HG03108 (cell line): Measurements from ENCODE around the gene LYPD6B.
"Not testable (repeated sequence)": the region's sequence is repeated elsewhere in the genome, so short reads cannot be mapped to it uniquely, and the experiment has no call there.

Experiments used
- ATAC-seq: cut with Tn5 transposase; IDR thresholded peaks from one replicate; pipeline ENCODE4 v1.9.1; 2021; ENCODE audit warnings: moderate library complexity; ENCODE audit not compliant: unreplicated experiment

LYPD6B gene

DNA sequence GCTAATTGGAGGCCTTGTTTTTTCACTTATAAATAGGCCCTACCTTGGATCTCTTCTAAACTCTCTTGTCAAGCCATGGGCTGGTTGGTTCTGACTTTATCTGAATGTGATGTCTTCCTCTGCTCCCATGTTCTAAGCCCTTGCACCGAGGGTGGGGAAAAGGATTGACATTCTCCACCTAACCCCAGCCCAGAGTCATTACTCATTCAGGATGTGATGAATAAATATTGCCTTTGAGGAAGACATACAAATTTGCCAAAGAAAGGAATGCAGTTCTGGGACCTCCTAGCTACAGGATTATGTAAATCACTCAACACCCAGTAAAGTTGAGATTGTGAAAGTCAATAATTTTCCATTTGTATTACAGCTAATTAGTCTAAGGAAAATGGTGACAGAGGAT lies 149.8 kb downstream of the LYPD6B start:
- no peak for ATAC-seq

DNA sequence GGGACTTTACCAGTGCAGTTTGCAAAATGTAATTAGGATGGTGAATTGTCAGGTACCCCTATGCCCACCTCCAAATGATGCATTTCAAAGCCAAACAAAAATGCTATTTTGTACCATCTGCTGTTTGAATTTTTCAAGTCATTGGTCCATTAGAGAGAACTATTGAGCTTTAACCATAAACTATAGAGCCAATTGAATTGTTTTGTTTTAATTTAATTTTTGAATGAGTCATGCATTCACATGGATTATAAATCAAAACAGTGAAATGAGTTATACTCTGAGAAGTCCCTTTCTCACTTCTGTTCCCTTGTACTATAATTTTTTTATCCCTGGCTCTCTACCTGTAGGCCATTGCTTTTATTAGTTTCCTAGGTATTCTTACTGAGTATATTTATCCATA lies 151.3 kb downstream of the LYPD6B start:
- no peak for ATAC-seq

DNA sequence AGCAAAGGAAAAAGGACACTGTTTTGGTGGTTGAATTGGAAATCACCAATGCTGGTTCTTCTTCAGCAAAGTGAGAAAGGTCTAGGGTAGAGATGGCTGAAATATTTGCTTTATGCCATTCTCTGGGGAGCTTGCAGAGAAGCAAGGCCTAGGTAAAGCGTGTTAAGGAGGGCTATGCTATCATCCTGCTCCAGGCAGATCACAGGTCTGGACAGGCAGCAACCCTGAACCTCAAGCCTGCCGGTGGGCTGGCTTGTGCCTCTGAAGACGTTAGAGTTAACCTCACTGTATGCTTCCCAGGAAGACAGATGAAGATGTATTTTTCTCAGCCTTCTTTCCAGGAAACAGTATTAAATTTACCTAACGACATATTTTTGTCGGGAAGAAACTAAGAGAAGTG lies 153.4 kb downstream of the LYPD6B start:
- ATAC-seq, result no peak

DNA sequence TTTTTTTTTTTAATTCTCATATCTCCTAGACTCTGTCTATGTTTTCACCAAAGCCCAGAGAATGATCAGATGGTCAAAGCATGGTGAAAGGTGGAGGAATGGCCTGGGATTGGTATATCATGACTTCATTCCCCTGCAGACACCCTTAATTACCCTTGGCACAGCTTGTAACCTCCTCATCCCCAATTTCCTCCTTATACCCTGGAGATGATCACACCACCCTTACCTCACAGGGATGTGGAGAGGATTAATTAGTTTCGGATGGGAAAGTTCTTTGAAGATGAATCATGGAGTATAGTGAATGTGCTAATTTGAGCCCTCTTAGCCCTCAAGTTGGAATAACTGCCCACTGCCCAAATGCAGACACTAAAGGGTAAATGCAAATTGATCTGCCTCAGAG lies 153.9 kb downstream of the LYPD6B start:
- ATAC-seq, result no peak

DNA sequence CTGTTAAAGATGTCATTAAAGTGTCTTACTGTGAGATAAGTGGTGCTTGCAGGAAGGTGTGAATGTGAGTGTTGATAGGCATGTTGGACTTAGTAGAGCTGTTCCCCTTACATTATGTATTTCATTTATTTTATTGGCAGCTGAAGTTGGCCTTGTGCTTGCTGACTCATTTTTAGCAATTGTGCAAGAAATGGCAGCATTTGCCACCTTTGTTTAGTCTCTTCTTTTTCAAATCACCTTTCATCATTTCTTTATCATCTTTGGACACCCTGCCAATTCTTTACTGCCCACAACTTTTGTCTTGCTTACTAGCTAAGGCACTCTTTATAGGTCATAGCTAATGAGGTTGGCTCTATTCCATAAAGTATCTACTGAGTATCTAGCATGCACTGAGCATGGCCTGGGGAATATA lies 161.6 kb downstream of the LYPD6B start:
- ATAC-seq, result no peak

DNA sequence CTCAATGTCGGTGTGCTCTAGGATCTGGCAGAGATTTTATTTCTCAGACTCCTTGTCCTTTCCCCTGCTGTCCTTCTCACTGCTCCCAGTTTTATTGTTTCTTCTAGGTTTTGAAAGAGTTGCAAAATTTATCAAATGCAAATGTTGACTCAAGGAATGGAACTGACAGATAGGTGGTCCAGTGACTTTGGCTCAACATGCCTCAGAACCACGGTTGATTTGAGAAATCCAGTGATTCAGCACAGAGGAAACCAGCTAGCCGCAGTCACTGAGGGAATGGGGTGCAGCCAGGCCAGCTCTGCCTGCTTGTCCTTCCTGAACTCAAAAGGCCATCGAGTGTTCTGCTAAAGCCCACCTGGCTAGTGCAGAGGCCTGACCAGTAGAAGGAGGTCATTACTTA lies 166.2 kb downstream of the LYPD6B start:
- no peak for ATAC-seq

DNA sequence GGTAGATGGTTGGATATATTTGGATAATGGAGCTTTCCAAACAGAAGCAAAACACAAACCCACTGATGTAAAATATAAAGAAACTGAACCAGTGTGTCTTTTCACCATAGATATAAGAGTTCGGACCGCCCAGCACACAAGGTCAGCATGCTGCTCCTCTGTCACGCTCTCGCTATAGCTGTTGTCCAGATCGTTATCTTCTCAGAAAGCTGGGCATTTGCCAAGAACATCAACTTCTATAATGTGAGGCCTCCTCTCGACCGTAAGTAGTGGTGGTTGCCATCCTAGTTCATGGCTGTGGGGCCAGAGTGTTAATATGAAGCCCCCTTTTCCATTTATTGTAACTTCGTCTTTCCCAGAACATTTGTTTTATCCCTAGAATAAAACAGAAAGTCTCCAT lies 166.6 kb downstream of the LYPD6B start:
- no peak for ATAC-seq

DNA sequence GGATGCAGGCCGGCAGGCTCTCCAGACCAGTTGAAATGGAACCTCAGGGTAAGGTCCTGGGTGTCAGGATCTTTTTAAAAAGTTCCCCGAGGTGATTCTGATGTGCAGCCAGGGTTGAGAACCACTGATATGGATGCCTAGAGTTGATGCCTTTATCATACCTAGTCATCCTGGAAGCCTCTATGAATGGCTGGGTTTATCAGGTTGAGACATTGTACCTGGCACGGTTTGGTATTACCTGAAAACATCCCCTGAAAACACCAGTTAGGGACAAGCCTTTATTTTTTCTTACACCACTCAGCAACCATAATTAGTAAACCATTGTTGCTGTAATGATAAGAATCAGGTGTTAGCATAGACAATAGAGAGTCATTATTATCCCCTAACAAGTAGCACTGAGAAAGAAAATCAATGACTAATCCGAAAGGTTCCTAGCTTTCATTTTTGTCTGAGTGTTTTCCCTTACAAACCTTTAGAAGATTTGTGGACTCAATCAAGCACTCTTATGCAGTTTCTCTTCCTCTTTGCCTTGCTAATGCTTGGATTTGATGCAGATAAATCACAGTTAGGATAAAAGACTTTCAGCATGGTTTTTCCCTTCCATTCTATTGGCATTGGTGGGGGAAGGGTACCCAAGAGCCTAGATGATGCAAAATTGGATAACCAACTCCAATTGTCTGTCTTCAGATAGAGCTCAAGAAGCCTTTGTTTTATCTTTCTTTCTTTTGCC lies 175.4 kb downstream of the LYPD6B start:
- no peak for ATAC-seq

DNA sequence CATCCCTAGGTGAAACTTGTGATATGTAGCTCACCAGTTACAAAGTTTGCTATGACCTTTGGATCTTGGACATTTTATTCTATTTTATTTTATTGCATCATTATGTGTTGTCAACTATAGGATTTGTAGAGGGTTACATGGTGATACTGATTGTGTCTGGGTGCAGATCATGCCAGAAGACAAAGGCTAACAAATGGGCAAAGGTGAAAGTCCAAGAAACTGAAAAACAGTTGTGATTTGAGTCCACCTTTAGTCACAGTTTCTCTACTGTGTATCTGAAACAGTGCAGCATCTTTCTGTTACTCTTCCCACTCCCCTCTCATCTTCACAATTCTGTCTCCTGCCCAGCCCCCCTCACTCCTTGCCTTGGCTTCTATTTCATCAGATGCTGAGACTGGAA lies 180.0 kb downstream of the LYPD6B start:
- ATAC-seq, result no peak

DNA sequence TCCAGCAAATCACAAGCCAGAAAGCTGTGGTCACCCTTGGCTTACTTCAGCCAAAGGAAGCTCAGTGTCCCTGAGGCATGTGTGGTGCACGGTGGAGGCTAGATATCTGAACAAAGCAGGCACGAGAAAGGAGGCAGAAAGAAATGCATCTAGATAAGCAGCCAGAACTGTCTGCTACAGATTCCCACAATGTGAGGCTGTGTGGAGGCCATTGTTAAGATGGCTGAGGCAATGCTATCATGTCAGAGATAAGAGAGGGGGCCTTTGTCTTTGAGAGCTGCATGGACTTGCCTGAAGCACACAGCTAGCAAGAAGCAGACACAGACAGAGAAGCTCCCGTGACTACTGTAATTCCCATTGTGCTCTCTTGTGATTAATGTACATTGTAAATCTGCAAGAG lies 181.4 kb downstream of the LYPD6B start:
- ATAC-seq, result no peak

DNA sequence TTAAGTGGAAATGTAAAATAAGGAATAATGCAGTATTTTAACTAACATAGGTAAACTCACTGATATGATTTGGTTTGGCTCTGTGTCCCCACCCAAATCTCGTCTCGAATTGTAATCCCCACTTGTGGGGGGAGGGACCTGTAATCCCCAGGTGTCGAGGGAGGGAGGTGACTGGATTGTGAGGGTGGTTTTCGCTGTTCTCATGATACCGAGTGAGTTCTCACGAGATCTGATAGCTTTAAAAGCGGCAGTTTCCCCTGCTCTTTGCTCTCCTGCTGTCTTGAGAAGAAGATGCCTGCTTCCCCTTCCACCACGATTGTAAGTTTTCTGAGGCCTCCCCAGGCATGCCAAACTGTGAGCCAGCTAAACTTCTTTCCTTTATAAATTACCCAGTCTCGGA lies 182.5 kb downstream of the LYPD6B start:
- no peak for ATAC-seq

DNA sequence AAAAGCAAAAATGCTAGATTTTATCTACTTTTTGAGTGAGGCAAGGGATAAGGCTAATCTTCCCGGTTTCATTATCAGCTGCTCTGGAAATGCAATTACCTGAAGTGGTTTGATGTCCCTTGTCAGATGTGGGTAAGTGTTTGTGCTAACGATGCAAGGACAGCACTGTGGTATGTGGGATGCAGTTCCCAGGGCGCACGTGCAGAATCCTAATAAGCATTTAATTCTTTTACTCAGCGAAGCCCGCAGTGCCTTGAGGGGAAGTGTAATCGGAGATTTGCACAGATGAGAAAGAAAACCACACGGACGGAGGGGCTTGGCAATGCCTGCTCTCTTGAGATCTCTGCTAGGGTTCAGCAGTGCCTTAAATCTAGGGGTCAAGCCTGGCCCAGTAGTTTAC lies 183.4 kb downstream of the LYPD6B start:
- no peak for ATAC-seq

DNA sequence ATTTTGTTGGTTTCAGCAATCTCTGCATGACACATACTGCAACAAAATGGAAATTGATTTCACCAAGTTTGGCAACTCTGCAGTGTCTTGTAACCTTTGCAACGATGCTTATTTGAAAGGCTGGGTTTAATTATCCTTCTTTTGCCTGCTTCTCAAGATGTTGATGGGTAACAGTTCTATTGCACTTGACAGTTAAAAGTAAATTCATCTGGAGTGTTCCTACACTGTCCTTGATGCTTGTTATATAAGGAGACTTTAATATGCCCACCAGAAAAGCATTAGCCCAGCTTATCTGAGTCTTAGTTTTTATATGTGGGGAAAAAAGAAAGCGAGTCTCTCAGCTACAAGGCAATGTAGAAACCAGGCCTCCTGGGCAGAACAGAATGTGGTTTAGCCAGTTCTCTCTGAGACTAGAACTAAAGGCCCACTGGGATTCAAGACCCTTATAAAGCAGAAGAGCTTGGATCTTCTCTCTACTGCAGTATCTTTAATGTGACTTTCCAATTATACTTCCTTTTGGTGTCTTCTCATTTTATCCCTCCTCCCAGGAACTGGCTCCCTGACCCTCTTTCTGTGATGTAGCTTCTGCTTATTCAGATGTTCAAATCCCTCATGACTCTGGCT lies 185.1 kb downstream of the LYPD6B start:
- ATAC-seq, result no peak

DNA sequence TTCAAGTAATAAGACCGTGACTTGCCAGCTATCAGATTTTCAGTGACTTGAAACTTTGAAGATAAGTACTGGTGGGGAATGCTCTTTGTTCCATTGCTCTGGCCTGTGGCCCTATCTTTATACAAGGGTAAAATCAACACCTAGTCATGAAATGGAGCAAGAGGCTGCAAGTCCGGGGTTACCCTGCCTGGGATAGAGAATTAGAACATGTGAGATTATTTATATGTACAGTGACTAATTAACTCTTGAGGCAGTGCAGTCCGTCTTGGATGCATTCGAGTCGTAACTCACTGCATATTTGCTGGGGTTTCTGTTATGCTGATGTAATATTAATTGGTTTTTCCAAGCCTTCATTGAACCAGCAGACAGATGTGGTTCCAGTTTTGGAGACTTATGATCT lies 186.0 kb downstream of the LYPD6B start:
- ATAC-seq, result no peak

DNA sequence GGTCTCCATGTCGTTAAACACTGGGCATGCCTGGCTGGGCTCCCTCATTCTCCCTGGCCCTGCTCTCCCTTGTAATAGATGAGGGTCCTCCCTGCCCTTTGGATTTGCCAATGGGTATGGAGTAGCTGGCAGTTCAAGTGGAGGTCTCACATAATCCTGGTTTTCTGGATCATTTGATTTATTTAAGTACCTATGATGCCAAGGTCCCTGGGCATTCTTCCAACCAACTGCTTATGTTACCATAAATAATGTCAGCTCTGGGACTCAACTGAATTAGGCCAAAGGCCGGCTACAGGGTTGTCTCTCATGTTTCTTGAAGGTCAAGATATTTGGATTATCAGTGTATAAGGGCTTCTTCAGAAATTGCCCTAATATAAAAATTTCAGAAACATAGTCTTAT lies 186.9 kb downstream of the LYPD6B start:
- ATAC-seq, result no peak

DNA sequence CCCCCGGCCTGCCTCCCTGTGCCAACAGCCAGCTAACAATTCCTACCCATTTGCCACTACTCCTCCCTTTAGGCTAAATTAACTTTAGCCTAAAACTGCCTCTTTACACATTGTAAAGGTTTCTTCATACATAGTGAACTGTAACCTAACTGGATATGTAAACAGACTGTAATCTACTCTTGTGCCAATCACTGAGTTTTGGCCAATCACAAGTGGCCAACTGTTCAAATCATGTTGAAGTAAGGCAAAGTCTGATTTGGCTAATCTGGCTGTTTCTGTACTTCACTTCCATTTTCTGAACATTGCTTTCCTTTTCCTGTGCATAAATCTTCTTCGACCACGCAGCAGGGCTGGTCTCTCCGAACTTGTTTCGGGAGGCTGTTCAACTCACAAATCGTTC lies 188.3 kb downstream of the LYPD6B start:
- no peak for ATAC-seq

DNA sequence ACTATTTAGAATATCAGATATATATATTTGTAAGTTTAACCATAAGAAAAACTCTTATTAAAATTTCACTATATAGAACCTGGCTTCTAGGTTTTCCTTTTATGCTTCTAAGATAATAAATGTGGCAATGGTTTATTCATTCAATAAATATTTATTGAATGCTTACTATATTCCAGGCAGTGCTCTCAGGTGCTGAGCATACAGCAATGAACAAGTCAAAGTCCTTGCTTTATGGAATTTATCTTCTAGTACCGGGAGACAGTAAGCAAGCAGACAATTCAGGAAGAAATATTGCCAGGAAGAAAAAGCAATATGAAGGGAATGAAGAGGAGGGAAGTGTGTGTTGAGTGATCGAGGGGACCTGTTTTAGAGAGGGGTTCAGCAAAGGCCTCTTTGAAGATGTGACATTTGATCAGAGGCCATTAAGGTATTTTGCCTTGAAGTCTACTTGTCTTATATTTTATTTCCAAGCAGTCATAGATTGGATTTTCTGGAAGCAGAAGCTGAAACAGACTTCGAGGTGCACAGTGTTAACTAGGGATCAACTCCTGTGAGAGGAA lies 197.4 kb downstream of the LYPD6B start:
- no peak for ATAC-seq

DNA sequence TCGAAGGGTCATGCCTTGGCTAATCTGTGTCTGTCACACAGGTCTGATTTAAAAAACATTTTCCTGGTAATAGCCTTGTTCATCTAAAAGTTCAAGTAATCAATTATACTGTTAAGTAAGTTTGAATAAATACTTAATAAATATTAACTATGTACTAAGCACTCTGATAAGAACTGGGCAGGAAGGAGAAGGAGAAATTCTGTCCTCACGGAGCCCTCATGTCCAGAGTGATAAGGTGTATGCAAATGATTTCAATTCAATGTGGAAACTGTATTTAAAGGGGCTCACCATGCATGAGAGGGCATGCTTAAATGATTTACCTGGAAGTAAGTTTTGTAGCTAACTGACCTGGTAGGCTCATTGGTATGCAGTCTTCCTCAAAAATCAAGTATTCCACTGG lies 197.9 kb downstream of the LYPD6B start:
- no peak for ATAC-seq

DNA sequence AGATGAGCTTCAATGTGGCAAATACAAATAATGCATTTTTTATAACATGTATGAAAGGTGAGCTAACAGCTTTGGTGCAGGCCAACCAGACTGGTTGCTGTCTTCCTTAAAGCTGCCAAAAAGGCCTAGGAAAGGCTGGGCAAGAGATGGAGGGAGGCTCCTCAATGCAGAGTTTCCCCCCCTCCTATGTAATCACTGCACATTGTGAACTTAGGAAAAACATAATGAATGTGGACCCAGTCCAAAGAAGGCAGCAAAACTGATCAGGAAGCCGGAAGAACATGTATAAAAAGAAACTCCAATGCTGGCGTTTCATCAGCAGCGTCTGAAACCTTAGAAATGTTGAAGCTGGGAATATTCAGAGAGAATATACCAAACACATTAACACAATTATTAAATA lies 207.7 kb downstream of the LYPD6B start:
- no peak for ATAC-seq

DNA sequence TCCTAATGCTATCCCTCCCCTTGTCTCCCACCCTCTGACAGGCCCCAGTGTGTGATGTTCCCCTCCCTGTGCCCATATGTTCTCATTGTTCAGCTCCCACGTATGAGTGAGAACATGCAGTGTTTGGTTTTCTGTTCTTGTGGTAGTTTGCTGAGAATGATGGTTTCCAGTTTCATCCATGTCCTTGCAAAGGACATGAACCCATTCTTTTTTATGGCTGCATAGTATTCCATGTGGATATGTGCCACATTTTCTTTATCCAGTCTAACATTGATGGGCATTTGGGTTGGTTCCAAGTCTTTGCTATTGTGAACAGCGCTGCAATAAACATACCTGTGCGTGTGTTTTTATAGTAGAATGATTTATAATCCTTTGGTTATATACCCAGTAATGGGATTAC lies 212.9 kb downstream of the LYPD6B start:
- ATAC-seq, result not testable (repeated sequence)

DNA sequence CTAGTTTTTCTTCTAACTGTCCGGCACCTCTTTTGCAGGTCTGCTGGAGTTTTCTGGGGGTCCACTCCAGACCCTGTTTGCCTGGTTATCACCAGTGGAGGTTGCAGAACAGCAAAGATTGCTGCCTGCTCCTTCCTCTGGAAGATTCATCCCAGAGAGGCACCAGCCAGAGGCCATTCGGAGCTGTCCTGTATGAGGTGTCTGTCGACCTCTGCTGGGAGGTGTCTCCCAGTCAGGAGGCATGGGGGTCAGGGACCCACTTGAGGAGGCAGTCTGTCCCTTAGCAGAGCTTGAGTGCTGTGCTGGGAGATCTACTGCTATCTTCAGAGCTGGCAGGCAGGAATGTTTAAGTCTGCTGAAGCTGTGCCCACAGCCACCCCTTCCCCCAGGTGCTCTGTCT lies 218.4 kb downstream of the LYPD6B start:
- ATAC-seq, result not testable (repeated sequence)

DNA sequence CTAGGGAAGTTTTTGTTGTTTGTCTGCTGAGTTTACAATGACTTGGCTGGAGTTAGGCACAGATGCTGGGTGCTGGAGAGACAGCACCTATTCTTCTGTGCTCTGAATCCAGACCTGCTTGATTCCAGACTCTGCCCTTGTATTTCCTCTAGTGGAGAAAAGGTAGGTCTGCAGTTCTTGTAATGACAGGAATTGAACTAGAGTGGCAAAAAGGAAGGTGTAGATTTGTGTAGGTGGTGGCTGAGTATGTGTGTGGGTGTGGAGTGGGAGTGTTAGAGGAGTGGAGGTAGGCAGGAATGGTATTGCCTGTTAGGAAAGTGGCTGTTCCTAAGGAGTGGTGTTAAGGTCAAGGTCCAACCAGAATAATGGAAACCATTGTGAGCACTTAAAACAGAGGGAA lies 220.0 kb downstream of the LYPD6B start:
- ATAC-seq, result no peak

DNA sequence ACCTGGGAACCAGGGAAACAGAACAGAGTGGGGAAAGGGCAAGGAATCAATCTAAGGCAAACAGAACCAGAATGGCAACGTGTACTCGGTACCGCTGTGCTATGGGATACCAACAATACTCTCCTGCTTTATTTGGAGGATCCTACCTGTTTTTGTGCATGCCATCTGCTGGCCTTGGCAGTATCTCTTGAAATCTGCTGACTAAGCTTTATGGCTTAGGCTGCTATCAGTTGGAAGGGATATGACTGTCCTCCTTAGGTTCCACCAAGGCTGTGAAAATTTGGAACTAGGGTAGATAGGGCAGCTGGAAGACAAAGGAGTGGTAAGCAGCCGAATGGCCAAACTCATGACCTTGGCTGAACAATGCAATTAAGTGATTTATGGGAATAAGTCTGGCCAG lies 220.6 kb downstream of the LYPD6B start:
- no peak for ATAC-seq
